H1 (cell line): ENCODE results near the gene UBE3C. TPM values are rescaled to one million over a fixed set of nuclear protein-coding genes. Genes with fewer than 3 reads are reported as not detected.

ENCODE experiments used
- ASH2L ChIP-seq: fragments of 200-600, 300-600 bp; sonication (generic); IDR thresholded peaks from one replicate; pipeline ENCODE4 v1.7.1; 2017; ENCODE audit warnings: low read length
- ATF3 ChIP-seq: IDR thresholded peaks from 2 replicates; pipeline ENCODE4 v1.6.1; 2011; ENCODE audit warnings: low read depth, mild to moderate bottlenecking, low read length; ENCODE audit not compliant: insufficient read depth
- CHD2 ChIP-seq: IDR thresholded peaks from 2 replicates; pipeline ENCODE4 v1.6.1; 2012; ENCODE audit warnings: low read length, improper control_type of control experiment
- CTCF ChIP-seq, 3 experiments: IDR thresholded peaks; 1 replicate in 2 of 3; 2 replicates in 1 of 3; pipeline versions ENCODE4 v1.5.1 to v1.6.1; 2011; ENCODE audit warnings: low read length in 3 of 3, mild to moderate bottlenecking in 3 of 3, inconsistent platforms in 2 of 3, low read depth in 1 of 3, moderate library complexity in 1 of 3; ENCODE audit not compliant: insufficient read depth in 1 of 3; ENCODE audit errors: control extremely low read depth in 1 of 3
- E2F6 ChIP-seq: IDR thresholded peaks from 2 replicates; pipeline ENCODE4 v1.6.1; 2012; ENCODE audit warnings: inconsistent platforms
- GABPA ChIP-seq: IDR thresholded peaks from 2 replicates; pipeline ENCODE4 v1.6.1; 2011; ENCODE audit warnings: mild to moderate bottlenecking, low read length, moderate library complexity, borderline replicate concordance; ENCODE audit not compliant: insufficient read depth
- MAFK ChIP-seq: IDR thresholded peaks from 2 replicates; pipeline ENCODE4 v1.6.1; 2012; ENCODE audit warnings: low read depth, mild to moderate bottlenecking, improper control_type of control experiment, low read length
- RAD21 ChIP-seq, 2 experiments: IDR thresholded peaks in 1 of 2; conservative IDR thresholded peaks in 1 of 2; 2 replicates each; pipeline ENCODE4 v1.6.1; 2011; ENCODE audit warnings: low read depth in 2 of 2, low read length in 2 of 2, improper control_type of control experiment in 1 of 2, inconsistent platforms in 1 of 2, mild to moderate bottlenecking in 1 of 2, moderate library complexity in 1 of 2
- RBBP5 ChIP-seq: IDR thresholded peaks from 2 replicates; pipeline ENCODE4 v1.7.1; 2012; ENCODE audit warnings: low read depth, mild to moderate bottlenecking, inconsistent platforms, low read length, moderate library complexity, borderline replicate concordance
- SIN3A ChIP-seq, 2 experiments: IDR thresholded peaks in 1 of 2; conservative IDR thresholded peaks in 1 of 2; 2 replicates each; pipeline ENCODE4 v1.6.1; 2011 to 2012; ENCODE audit warnings: low read length in 2 of 2, improper control_type of control experiment in 1 of 2, low read depth in 1 of 2, mild to moderate bottlenecking in 1 of 2
- SP1 ChIP-seq: IDR thresholded peaks from 2 replicates; pipeline ENCODE4 v1.6.1; 2011; ENCODE audit warnings: low read depth, low read length
- TAF1 ChIP-seq: IDR thresholded peaks from 2 replicates; pipeline ENCODE4 v1.6.1; 2011; ENCODE audit warnings: mild to moderate bottlenecking, low read depth, low read length
- polyA plus RNA-seq, 7 experiments: library from polyadenylated mRNA; depleted of rRNA in 3 of 7; stranded (reverse) in 5 of 7; unstranded in 2 of 7; fragments of >200 nt in 5 of 7; fragments of 200-250 nt in 2 of 7; gene quantifications; 1 replicate in 5 of 7; 2 replicates in 1 of 7; 4 replicates in 1 of 7; pipeline versions ENCODE4 v1.2.1 to v1.2.3, GENCODE V29; 2011 to 2013; ENCODE audit warnings: missing spikeins in 2 of 7, mixed read lengths in 2 of 7
- total RNA-seq: library from RNA; stranded (reverse); fragmentation: NEBNext Ultra II Directional; extraction: Animal tissue kit (Norgen Biotek cat#: 25700); gene quantifications from 2 replicates; pipeline ENCODE4 v1.2.1, GENCODE V29; 2021

The UBE3C gene
- total and polyA plus RNA-seq, 2 of the 8 experiments (the other 6 are each of a cell fraction or from before 2014, with no cell fraction given), result 32.0 to 54.1 TPM

- TF ChIP-seq SP1 (no peak), RAD21 (IDR thresholded peaks at IDR 0.05 in 1 of 2, conservative IDR thresholded peaks at IDR 0.05 in 1 of 2; ENCODE audit: low read depth in 2 of 2, low read length in 2 of 2) (peak; percentile 98), ASH2L (no peak), E2F6 (peak; percentile 86), ATF3 (0 out of 2 replicates have a peak, but pooled peaks have one; percentile 42), MAFK (peak; percentile 2; the same call in 1 of the 2 replicates), RBBP5 (no peak), SIN3A (conservative IDR thresholded peaks at IDR 0.05 in 1 of 2, IDR thresholded peaks at IDR 0.05 in 1 of 2; ENCODE audit: low read depth in 1 of 2, low read length in 2 of 2) (peak in 1 of 2 experiments; percentile 71; a peak in 1 of 4 replicates), GABPA (peak; percentile 68; the same call in 1 of the 2 replicates), TAF1 (no peak), CTCF (IDR thresholded peaks at IDR 0.05; ENCODE audit: control extremely low read depth in 1 of 3, insufficient read depth in 1 of 3, low read depth in 1 of 3, low read length in 3 of 3) (peak in 2 of 3 experiments; percentile 97 to 98; a peak in 3 of 4 replicates), CHD2 (peak; percentile 37; the same call in 1 of the 2 replicates)
Observed at GRCh38 chr7:157273208-157274093, 134.7 kb downstream of the UBE3C start (continued).
